ENCODE results near the gene CYP2R1.
"Not testable (repeated sequence)": the region's sequence is repeated elsewhere in the genome, so short reads cannot be mapped to it uniquely, and the experiment has no call there.

Gene CYP2R1

GRCh38 chr11:14891143-14892035 lies 642 bp downstream of the CYP2R1 start:
- peak; percentile 91 for DNase-seq

GRCh38 chr11:14886513-14886912 lies 5.5 kb downstream of the CYP2R1 start:
- DNase-seq = no peak

GRCh38 chr11:14884667-14885273 lies 7.3 kb downstream of the CYP2R1 start:
- DNase-seq = no peak

GRCh38 chr11:14883683-14884082 lies 8.3 kb downstream of the CYP2R1 start:
- DNase-seq = not testable (repeated sequence)

GRCh38 chr11:14882196-14882595 lies 9.8 kb downstream of the CYP2R1 start:
- no peak for DNase-seq

GRCh38 chr11:14881576-14882193 lies 10.3 kb downstream of the CYP2R1 start:
- DNase-seq = no peak

GRCh38 chr11:14875163-14875562 lies 16.9 kb downstream of the CYP2R1 start:
- no peak for DNase-seq

GRCh38 chr11:14873632-14874031 lies 18.4 kb downstream of the CYP2R1 start:
- DNase-seq = no peak

- no peak for DNase-seq
These were observed 20.0 kb downstream of the CYP2R1 start for GRCh38 chr11:14872032-14872431.

GRCh38 chr11:14863775-14864174 lies 28.3 kb downstream of the CYP2R1 start:
- not testable (repeated sequence) for DNase-seq

GRCh38 chr11:14861680-14862079 lies 30.4 kb downstream of the CYP2R1 start:
- DNase-seq = no peak

GRCh38 chr11:14860511-14860910 lies 31.5 kb downstream of the CYP2R1 start:
- no peak for DNase-seq

- DNase-seq = no peak
These were observed 33.6 kb downstream of the CYP2R1 start for GRCh38 chr11:14858404-14858803.

- no peak for DNase-seq
These were observed 34.4 kb downstream of the CYP2R1 start for GRCh38 chr11:14857621-14858020.

- no peak for DNase-seq
These were observed 36.1 kb downstream of the CYP2R1 start for GRCh38 chr11:14855890-14856289.

- no peak for DNase-seq
These were observed 38.0 kb downstream of the CYP2R1 start for GRCh38 chr11:14854057-14854456.

GRCh38 chr11:14852571-14853177 lies 39.4 kb downstream of the CYP2R1 start:
- DNase-seq = no peak

- no peak for DNase-seq
These were observed 50.0 kb downstream of the CYP2R1 start for GRCh38 chr11:14842002-14842401.

- DNase-seq = no peak
These were observed 56.2 kb downstream of the CYP2R1 start for GRCh38 chr11:14835496-14836492.

Data from CD4-positive, alpha-beta T cell treated with Interleukin-10 for 1 hour (primary cell).